WERI-Rb-1 (cell line): ENCODE data around the gene C4orf50.

Experiments used
- DNase-seq: peaks from one replicate; pipeline ENCODE4 v3.0.0-alpha.2; 2020
- H3K27ac ChIP-seq: fragments of 250-450 bp; sonication (Bioruptor Pico); 2 replicates; pipeline ENCODE4 v1.5.1; 2020; ENCODE audit warnings: mild to moderate bottlenecking, moderate library complexity
- H3K27me3 ChIP-seq: fragments of 250-450 bp; sonication (Bioruptor Pico); 2 replicates; pipeline ENCODE4 v1.5.1; 2021; ENCODE audit warnings: mild to moderate bottlenecking, low read depth, moderate library complexity; ENCODE audit not compliant: insufficient read depth, severe bottlenecking
- H3K36me3 ChIP-seq: fragments of 250-450 bp; sonication (Bioruptor Pico); 2 replicates; pipeline ENCODE4 v1.5.1; 2020; ENCODE audit warnings: mild to moderate bottlenecking, moderate library complexity
- H3K4me3 ChIP-seq: 2 replicates; pipeline ENCODE4 v1.5.1; 2011; ENCODE audit warnings: low read depth, mild to moderate bottlenecking, control low read depth, low read length
- H3K9me3 ChIP-seq: fragments of 250-450 bp; sonication (Bioruptor Pico); 2 replicates; pipeline ENCODE4 v1.5.1; 2021; ENCODE audit warnings: mild to moderate bottlenecking, moderate library complexity; ENCODE audit not compliant: severe bottlenecking
- TF ChIP-seq, protein P1 (sequence below): IDR thresholded peaks from 2 replicates; pipeline ENCODE4 v1.5.1; 2011; ENCODE audit warnings: low read depth, mild to moderate bottlenecking, control low read depth, inconsistent platforms, low read length

The C4orf50 gene

DNA sequence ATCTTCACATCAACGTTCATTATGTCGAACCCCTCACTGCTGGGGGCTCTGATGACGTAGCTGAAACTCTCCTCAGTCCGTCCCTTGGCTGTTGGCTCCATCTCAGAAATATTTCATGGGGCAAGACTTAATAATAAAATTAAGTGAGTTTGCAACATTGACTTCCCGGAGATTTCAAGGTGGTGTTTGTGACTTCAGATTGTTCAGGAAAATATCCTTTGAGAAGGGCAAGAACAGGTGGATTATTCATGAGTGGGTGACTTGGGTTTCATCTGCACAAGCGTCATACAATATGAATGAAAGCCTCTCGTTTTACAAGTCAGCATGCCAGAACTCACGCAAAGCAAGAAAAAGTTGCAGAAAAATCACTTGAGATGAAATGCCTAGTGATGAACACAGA is at the start of gene C4orf50:
Gene C4orf50 (minus strand): TSS at position 101 of the 400 bp plus-strand sequence.
- H3K4me3 ChIP-seq = no peak within 1 kb of the TSS
- DNase-seq = no peak
- no peak within 1 kb of the TSS for H3K27ac ChIP-seq
- H3K27me3 ChIP-seq = no peaks in the 10 kb centered on the region
- H3K9me3 ChIP-seq = no peaks in the 10 kb centered on the region
- TF ChIP-seq, protein P1, sequence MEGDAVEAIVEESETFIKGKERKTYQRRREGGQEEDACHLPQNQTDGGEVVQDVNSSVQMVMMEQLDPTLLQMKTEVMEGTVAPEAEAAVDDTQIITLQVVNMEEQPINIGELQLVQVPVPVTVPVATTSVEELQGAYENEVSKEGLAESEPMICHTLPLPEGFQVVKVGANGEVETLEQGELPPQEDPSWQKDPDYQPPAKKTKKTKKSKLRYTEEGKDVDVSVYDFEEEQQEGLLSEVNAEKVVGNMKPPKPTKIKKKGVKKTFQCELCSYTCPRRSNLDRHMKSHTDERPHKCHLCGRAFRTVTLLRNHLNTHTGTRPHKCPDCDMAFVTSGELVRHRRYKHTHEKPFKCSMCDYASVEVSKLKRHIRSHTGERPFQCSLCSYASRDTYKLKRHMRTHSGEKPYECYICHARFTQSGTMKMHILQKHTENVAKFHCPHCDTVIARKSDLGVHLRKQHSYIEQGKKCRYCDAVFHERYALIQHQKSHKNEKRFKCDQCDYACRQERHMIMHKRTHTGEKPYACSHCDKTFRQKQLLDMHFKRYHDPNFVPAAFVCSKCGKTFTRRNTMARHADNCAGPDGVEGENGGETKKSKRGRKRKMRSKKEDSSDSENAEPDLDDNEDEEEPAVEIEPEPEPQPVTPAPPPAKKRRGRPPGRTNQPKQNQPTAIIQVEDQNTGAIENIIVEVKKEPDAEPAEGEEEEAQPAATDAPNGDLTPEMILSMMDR = no peak
- H3K36me3 ChIP-seq = no peaks in the 10 kb centered on the region

DNA sequence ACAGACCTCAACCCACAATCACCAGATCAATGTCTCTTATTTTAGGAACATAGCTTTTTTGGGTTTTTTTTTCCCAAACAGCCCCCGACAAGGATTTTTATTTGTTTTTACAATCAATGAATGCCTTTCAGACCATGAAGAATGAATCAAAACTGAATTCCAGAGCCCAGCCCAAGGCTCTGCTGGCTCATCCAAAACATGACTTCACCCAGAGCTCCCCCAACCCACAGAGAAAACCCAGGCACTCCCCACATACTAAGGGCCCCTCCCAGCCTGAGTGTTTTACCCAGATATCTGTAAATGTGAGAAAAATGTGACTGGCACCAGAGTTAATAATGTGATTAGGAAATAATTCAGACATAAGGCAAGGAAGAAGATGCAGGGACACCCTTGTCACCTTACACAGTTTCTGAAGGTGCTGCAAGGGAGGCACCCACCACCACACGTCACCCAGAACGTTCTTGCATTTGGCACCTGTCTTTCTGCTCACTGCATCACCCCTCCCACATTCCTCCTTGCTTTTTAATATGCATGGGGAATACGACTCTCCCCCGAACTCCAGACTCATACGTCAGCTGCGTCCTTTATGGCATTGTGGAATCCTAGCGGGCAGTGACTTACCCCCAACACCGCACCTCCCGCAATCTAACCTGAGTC is 47.8 kb upstream of the C4orf50 start:
- TF ChIP-seq, protein P1 = no peak
- H3K36me3 ChIP-seq = peaks cover 7% of the 10 kb centered on the region
- H3K9me3 ChIP-seq = no peaks in the 10 kb centered on the region
- no peak for DNase-seq
- no peak overlapping the region for H3K27ac ChIP-seq
- H3K27me3 ChIP-seq = no peaks in the 10 kb centered on the region
- H3K4me3 ChIP-seq = no peak overlapping the region

- Histone ChIP-seq H3K36me3 (peaks cover 10% of the 10 kb centered on the region), H3K27ac (no peak overlapping the region), H3K9me3 (peaks cover 2% of the 10 kb centered on the region), H3K27me3 (no peaks in the 10 kb centered on the region), H3K4me3 (no peak overlapping the region)
- DNase-seq = no peak
- TF ChIP-seq, protein P1 = no peak
Measured at GRCh38 chr4:6065166-6065565, 46.9 kb upstream of the C4orf50 start.

DNA sequence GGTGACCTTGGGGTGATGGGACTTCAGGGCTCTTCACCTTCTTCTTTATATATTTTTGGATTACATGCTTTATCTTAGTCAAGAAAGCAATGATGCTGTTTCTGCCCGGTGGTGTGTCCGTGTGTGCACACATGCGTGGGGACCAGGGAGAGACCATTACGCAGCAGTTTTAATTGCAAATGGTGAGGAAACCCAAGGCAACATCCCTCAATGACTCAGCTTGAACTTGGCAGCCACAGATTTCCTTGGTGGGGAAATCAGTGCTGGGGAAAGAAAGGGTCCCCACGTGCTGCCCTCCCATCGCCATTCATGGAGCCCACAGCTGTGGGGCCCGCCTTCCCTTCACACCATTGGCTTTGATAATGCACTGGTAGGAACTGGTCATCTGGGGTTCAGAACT is 46.2 kb upstream of the C4orf50 start:
- Histone ChIP-seq H3K4me3 (no peak overlapping the region), H3K27me3 (no peaks in the 10 kb centered on the region), H3K27ac (no peak overlapping the region), H3K9me3 (peaks cover 6% of the 10 kb centered on the region), H3K36me3 (peaks cover 18% of the 10 kb centered on the region)
- DNase-seq = no peak
- TF ChIP-seq, protein P1 = no peak

DNA sequence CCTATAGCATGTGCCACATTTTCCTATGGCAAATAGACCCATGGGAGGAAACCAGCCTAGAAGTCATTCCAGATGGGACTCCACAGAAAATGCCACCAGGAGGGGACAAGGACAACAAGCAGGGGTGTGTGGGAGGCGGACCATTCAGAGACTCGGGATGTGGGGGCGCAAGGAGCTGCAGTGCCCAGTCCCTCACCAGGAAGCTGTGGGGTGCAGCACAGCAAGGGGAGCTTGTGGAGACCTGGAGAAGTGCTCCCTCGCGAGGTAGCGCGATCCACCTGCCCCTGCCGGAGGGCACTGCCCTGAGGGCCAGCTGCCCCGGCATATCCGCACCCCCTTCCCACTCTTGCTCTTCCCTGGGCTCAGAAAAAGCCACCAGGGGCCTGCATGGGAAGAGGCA is 45.5 kb upstream of the C4orf50 start:
- Histone ChIP-seq H3K27me3 (no peaks in the 10 kb centered on the region), H3K27ac (no peak overlapping the region), H3K9me3 (peaks cover 13% of the 10 kb centered on the region), H3K36me3 (peaks cover 25% of the 10 kb centered on the region), H3K4me3 (no peak overlapping the region)
- DNase-seq = no peak
- TF ChIP-seq, protein P1 = no peak

DNA sequence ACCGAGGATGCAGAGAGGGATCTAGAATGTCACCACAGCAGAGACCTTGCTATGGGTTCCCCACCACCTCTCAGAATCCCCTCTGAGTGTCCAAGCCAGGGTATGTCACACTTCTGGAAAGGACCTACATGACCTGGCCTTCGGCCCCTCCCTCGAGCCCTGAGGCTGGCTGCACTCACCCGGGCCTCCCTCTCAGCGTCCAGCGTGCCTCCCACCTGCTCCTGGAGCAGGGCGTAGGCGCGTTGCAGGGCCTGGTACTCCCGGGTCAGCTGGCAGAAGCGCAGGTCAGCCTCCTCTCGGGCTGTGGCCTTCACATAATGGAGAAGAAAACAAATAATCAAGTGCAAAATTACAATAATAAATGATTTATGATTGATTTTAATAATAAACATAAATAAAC is 43.9 kb upstream of the C4orf50 start:
- TF ChIP-seq, protein P1 = no peak
- Histone ChIP-seq H3K36me3 (peaks cover 40% of the 10 kb centered on the region), H3K9me3 (peaks cover 24% of the 10 kb centered on the region)

More for the DNA sequence above, 43.9 kb upstream of the C4orf50 start:
- DNase-seq = no peak
- no peak overlapping the region for H3K4me3 ChIP-seq
- no peak overlapping the region for H3K27ac ChIP-seq
- H3K27me3 ChIP-seq = no peaks in the 10 kb centered on the region
